Activated T-helper 1 cell treated with anti-CD3 and anti-CD28 coated beads, Interleukin-12 subunit alpha, Interleukin-12 subunit beta, Interleukin-2, Interleukin-4 antibody, amounts not matched to agents 30 ng/mL and 10 ng/mL and 1 ng/mL, durations not matched to agents 14 hours and 24 hours and 36 hours (primary cell): ENCODE data around the gene SUGCT. TPM values are rescaled to one million over a fixed set of nuclear protein-coding genes. Genes with fewer than 3 reads are reported as not detected.

ENCODE experiments used
- DNase-seq: peaks from one replicate; pipeline ENCODE4 v3.0.0; 2021; ENCODE audit warnings: low spot score
- H3K27ac Mint-ChIP-seq: one replicate; pipeline ENCODE4 v1.8.0; 2021; ENCODE audit warnings: mild to moderate bottlenecking, mixed read lengths
- H3K27me3 Mint-ChIP-seq: one replicate; pipeline ENCODE4 v1.8.0; 2022; ENCODE audit warnings: mild to moderate bottlenecking, moderate library complexity, mixed read lengths; ENCODE audit not compliant: insufficient read depth
- H3K36me3 Mint-ChIP-seq: one replicate; pipeline ENCODE4 v1.8.0; 2021; ENCODE audit warnings: low read depth, mixed read lengths
- H3K4me1 Mint-ChIP-seq: one replicate; pipeline ENCODE4 v1.8.0; 2021; ENCODE audit warnings: low read depth, mixed read lengths
- H3K4me3 Mint-ChIP-seq: one replicate; pipeline ENCODE4 v1.8.0; 2021; ENCODE audit warnings: mild to moderate bottlenecking, moderate library complexity, mixed read lengths
- H3K9me3 Mint-ChIP-seq: one replicate; pipeline ENCODE4 v1.8.0; 2021; ENCODE audit warnings: mixed read lengths
- intact Hi-C: fragments of 100-400 bp; cut with micrococcal nuclease; formaldehyde crosslinking; loops from one replicate; pipeline ENCODE4 v1.15.1; 2024
- total RNA-seq: library from RNA; stranded (reverse); gene quantifications from 2 replicates; pipeline ENCODE4 v1.2.3, GENCODE V29; 2022

Gene SUGCT
- 0.93 TPM in 1 of 2 replicates, not detected in the other for total RNA-seq

DNA sequence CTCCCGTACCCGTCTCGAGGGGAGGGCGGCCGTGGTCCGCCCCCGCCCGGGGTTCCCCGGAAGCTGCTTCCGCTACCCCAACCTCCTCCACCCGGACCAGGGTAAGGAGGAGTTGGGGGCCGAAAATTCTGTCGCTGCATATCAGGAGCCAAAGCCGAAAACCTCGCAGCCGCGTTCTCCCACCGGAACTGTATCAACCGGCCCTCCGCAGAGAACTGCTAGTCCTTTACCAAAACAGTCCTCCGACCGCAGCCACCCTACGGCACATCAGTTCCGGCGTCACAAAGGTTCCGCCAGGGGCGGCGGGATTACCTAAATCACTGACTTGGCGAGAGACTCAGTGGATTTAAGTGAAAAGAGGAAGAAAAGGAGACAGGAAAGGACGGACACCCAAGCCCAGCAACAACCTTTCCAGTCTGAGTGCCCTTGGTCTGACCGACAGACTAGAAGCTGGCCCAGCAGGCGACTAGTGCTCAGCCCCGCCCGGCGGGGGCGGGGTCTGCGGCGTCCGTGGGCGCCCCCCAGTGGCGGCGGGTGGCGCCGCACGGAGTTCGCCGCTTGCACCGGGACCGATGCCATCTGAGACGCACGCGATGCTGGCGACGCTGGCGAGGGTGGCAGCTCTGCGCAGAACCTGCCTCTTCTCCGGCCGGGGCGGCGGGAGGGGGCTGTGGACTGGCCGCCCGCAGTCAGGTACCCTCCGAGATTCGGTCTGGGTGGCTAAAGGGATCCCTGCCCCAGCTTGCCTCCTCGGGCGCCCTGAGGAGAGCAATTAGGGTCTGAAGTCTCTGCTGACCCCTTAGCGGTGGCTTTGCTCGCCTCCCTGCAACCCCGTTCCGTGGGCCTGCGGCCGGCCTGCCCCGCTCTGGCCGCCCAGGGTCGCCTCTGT lies at the start of gene SUGCT, which contains the start of gene MPLKIP:
Gene SUGCT (plus strand): TSS at position 578 of the 889 bp plus-strand sequence.
Gene MPLKIP (minus strand): TSS at position 195 of the 889 bp plus-strand sequence. CDS start 55 bp downstream, at position 140.
- Mint-ChIP-seq H3K36me3 (peaks cover 6% of the 10 kb centered on the region), H3K9me3 (no peaks in the 10 kb centered on the region), H3K27ac (peak within 1 kb of the TSS; percentile 96), H3K4me1 (peaks cover 19% of the 10 kb centered on the region), H3K27me3 (peaks cover 13% of the 10 kb centered on the region), H3K4me3 (peak within 1 kb of the TSS; percentile 91)
- intact Hi-C loops = loop anchor here (1.0 to 10.0 kb wide), 9 partner anchors 82 to 1960 kb away; partner anchors contain the start of genes RALA, STARD3NL, VPS41 and YAE1
- DNase-seq = peak; percentile 80

DNA sequence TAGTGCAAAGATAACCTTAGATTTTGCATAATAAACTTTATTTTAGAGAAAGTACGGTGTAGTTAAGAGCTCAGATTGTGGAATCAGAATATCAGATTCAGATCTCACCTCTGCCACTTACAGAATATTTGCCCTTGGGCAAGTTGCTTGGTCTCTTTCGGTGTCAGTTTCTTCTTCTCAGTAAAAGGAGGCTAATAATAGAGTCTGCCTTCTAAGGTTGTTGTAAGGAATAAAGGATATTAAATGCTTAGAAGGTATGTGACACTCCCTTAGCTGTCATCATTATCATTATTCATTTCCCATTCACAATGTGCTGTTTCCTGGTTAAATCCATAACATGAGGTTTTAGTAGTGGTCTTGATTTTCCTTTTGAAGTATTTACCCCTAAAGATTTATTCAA lies 42.6 kb upstream of the SUGCT start:
- Mint-ChIP-seq H3K27me3 (no peaks in the 10 kb centered on the region), H3K36me3 (peaks cover 29% of the 10 kb centered on the region), H3K27ac (no peak overlapping the region), H3K4me1 (no peaks in the 10 kb centered on the region), H3K9me3 (no peaks in the 10 kb centered on the region), H3K4me3 (no peak overlapping the region)
- intact Hi-C loops = no loop called here
- no peak for DNase-seq

DNA sequence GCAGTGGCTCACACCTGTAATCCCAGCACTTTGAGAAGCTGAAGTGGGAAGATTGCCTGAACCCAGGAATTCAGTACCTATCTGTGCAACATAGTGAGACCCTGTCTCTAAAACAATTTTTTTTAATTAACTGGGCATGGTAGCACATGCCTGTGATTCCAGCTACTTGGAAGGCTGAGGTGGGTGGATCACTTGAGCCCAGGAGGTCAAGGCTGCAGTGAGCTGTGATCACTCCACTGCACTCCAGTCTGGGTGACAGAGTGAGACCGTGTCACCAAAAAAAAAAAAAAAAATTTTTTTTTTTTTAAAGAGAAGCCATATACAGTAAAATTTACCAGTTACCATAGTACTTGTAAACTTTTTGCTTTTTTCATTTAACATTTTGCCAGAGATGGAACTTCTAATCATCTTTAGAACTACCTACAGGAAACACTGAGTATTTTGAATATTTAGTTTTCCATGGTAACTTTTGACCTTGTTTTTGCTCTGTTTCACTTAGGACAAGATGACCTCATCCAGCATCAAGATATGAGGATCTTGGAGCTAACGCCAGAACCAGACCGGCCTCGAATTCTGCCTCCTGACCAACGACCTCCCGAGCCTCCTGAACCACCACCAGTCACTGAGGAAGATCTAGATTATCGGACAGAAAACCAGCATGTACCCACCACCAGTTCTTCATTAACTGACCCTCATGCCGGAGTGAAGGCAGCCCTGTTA lies 41.0 kb upstream of the SUGCT start:
- no peaks in the 10 kb centered on the region for H3K4me1 Mint-ChIP-seq
- intact Hi-C loops = no loop called here
- no peaks in the 10 kb centered on the region for H3K9me3 Mint-ChIP-seq
- DNase-seq = no peak
- no peak overlapping the region for H3K4me3 Mint-ChIP-seq
- H3K27me3 Mint-ChIP-seq = no peaks in the 10 kb centered on the region
- H3K27ac Mint-ChIP-seq = no peak overlapping the region
- H3K36me3 Mint-ChIP-seq = peaks cover 33% of the 10 kb centered on the region

DNA sequence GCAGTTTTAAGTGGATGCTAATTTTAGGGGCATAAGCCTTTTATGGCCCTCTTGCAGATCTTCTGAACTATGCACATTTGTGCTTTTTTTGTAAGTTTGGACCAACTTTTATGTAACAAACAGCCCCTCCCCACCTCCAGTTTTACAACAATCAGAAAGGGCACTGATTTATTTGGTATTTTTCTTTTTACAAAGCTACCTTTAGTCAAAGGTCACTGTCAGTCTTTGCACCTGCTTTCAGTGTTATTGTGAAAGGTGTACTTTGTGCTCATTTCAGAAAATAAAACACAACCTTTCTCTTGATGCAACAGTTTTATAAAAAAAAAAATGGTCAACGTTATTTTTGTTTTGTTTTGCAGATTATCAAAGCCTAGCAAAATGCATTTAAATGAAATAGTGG lies 39.6 kb upstream of the SUGCT start:
- no peaks in the 10 kb centered on the region for H3K4me1 Mint-ChIP-seq
- no peaks in the 10 kb centered on the region for H3K27me3 Mint-ChIP-seq
- intact Hi-C loops = no loop called here
- H3K27ac Mint-ChIP-seq = no peak overlapping the region
- no peak overlapping the region for H3K4me3 Mint-ChIP-seq
- peaks cover 30% of the 10 kb centered on the region for H3K36me3 Mint-ChIP-seq
- no peaks in the 10 kb centered on the region for H3K9me3 Mint-ChIP-seq
- no peak for DNase-seq

DNA sequence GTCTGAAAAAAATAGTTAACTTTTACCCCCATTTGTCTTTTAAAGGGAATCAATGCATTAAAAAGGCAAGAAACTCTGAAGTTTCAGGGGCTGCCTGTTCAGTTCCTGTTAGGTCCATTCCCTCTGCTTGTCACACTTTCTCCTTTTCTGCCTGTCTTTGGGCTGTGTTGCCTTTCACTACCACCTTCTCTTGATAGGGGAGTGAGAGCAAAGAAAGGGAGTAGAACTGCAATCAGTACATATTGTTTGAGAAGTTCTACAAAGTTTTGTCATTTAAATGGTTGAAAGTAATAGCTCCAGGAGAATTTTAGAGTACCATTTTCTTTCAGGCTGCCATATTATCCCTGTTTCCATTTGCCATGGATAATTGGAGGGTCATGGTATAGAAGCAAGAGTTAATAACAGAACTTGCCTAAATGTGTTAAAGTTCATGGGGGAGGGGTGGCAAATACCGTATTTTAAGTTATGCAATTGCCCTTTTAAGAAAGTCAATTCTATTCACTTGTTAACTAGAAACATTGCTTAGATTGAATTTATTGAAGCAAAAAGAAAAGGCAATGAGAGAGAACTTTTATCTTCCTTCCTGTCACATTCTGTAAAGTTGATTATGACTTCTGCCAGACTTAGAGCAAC lies 39.0 kb upstream of the SUGCT start:
- intact Hi-C loops = no loop called here
- no peak overlapping the region for H3K27ac Mint-ChIP-seq
- no peak overlapping the region for H3K4me3 Mint-ChIP-seq
- H3K4me1 Mint-ChIP-seq = no peaks in the 10 kb centered on the region
- H3K27me3 Mint-ChIP-seq = no peaks in the 10 kb centered on the region
- H3K9me3 Mint-ChIP-seq = no peaks in the 10 kb centered on the region
- no peak for DNase-seq
- peaks cover 30% of the 10 kb centered on the region for H3K36me3 Mint-ChIP-seq

DNA sequence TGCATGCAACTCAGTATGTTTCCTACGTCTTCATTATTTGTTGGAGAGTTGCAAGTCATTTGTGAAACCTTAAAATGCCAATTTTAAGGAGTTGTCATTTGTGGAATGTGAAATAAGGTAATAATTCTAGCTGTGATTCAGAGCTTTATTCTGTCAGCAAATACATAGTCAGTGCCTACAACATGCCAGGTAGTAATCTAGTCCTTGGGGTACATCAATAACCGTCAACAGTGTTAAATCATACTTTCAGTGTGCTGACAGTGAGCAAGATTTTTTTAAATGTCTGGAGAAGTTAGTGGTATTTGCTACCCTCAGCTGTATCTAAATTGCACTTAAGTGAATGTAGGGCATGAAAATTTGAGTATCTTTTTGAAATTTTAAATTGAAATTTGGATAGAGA lies 37.1 kb upstream of the SUGCT start:
- Mint-ChIP-seq H3K4me3 (no peak overlapping the region), H3K9me3 (no peaks in the 10 kb centered on the region), H3K36me3 (peaks cover 22% of the 10 kb centered on the region), H3K4me1 (no peaks in the 10 kb centered on the region), H3K27ac (no peak overlapping the region), H3K27me3 (no peaks in the 10 kb centered on the region)
- DNase-seq = no peak
- intact Hi-C loops = no loop called here

DNA sequence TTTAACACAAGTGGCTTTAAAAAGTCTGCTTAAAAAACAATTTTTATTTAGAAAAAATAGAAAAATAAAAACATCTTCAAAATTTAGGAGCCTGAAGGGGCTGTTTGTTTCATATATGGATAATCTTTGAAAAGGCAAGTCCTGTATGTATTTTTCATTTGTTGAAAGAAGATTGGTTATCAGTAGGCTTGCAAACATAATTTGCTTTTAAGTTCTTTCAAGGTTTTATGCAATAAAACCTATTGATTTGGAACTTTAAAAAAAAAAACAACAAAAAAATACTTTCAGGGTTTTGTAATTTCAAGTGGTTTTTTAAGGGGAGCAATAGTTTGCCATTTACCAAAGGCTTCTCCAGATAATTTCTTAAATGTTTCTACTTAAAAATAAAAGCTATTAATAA lies 36.0 kb upstream of the SUGCT start:
- H3K27ac Mint-ChIP-seq = no peak overlapping the region
- no peak for DNase-seq
- no peaks in the 10 kb centered on the region for H3K9me3 Mint-ChIP-seq
- H3K4me3 Mint-ChIP-seq = no peak overlapping the region
- peaks cover 19% of the 10 kb centered on the region for H3K36me3 Mint-ChIP-seq
- H3K27me3 Mint-ChIP-seq = no peaks in the 10 kb centered on the region
- H3K4me1 Mint-ChIP-seq = no peaks in the 10 kb centered on the region
- intact Hi-C loops = no loop called here

DNA sequence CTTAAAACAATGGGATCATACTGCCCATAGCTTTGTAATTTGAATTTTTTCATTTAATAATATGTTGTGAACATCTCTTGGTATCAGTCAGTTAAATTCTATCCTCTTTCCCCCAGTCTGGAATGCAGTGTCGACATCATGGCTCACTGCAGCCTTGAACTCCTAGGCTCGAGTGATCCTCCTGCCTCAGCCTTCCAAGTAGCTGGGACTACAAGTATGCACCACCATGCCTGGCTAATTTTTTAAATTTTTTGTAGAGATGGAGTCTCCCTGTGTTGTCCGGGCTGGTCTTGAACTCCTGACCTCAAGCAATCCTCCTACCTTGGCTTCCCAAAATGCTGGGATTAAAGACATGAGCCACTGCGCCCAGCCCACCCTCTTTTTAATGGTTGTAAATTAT lies 35.0 kb upstream of the SUGCT start:
- Mint-ChIP-seq H3K4me3 (no peak overlapping the region), H3K9me3 (no peaks in the 10 kb centered on the region), H3K27ac (no peak overlapping the region), H3K36me3 (peaks cover 8% of the 10 kb centered on the region), H3K27me3 (no peaks in the 10 kb centered on the region), H3K4me1 (no peaks in the 10 kb centered on the region)
- DNase-seq = no peak
- intact Hi-C loops = no loop called here

DNA sequence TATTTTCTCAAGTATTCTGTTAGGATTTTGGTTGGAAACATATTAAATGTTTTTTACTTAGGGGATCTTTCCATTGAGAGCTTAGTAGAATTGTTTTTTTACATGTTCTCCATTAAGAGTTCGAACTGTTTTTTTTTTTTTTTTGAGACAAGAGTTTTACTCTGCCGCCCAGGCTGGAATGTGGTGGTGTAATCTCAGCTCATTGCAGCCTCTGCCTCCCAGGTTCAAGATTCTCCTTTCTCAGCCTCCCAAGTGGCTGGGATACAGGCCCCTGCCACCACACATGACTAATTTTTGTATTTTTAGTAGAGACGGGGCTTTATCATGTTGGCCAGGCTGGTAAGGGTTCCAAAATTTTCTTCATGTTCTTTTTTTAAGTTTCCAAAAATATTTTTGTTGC lies 33.6 kb upstream of the SUGCT start:
- intact Hi-C loops = no loop called here
- Mint-ChIP-seq H3K36me3 (peaks cover 6% of the 10 kb centered on the region), H3K4me1 (no peaks in the 10 kb centered on the region), H3K9me3 (no peaks in the 10 kb centered on the region), H3K27me3 (no peaks in the 10 kb centered on the region), H3K4me3 (no peak overlapping the region), H3K27ac (no peak overlapping the region)
- DNase-seq = no peak

DNA sequence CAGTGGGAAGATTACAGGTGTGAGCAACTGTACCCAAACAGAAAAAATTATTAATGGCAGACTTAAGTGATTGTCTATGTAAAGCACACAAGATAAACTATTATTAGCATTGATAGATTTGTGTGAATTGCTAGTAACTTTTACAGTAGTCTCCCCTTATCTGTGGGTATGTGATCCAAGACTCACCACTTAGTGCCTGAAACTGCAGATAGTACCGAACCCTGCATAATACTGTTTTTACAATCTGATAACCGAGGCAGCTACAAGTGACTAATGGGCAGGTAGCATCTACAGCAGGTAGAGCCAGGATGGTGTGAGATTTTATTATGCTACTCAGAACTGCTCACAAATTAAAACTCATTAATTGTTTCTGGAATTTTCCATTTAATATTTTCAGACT lies 31.9 kb upstream of the SUGCT start:
- DNase-seq = no peak
- Mint-ChIP-seq H3K27ac (no peak overlapping the region), H3K36me3 (peaks cover under 1% of the 10 kb centered on the region), H3K9me3 (no peaks in the 10 kb centered on the region), H3K27me3 (no peaks in the 10 kb centered on the region), H3K4me1 (no peaks in the 10 kb centered on the region), H3K4me3 (no peak overlapping the region)
- intact Hi-C loops = no loop called here

DNA sequence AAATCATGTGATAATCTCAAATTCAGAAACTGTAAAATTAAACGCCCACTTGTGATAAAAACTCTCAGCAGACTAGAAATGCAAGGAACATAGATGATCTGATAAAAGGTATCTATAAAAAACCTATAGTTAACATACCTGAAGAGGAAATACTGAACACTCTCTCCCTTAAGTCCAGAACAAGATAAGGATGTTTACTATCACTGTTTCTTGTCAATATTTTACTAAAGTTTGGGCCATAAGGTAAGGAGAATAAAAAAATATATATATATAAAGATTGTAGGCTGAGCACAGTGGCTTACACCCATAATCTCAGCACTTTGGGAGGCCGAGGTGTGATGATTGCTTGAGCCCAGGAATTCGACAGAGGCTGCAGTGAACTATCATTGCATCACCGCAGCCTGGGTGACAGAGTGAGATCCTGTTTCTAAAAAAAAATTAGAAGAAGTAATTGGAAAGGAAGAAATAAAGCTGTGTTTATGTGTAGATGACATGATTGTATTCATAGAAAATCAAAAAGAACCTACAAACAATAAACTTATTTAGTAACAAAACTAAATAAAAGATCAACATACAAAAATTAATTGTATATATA lies 28.8 kb upstream of the SUGCT start:
- H3K9me3 Mint-ChIP-seq = no peaks in the 10 kb centered on the region
- H3K27ac Mint-ChIP-seq = no peak overlapping the region
- no peaks in the 10 kb centered on the region for H3K36me3 Mint-ChIP-seq
- DNase-seq = no peak
- H3K27me3 Mint-ChIP-seq = no peaks in the 10 kb centered on the region
- no peak overlapping the region for H3K4me3 Mint-ChIP-seq
- H3K4me1 Mint-ChIP-seq = no peaks in the 10 kb centered on the region
- intact Hi-C loops = no loop called here

DNA sequence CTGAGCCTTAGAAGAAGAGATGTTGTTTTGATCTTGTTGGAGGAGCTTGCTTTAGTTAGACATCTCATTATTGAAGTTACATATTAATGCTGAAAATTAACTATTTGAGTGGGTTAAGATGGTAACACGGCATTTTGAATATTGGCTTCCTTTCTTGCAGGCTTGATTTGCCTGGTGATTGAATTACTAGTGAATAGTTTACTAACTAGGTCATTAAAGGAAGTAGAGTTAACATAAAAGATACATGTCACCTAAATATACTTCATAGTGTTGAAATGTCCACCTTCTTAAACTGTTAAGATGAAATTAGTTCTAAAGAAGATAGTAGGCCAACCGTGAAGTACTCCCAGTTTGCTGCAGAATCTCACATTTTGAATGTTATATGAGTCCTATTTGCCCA lies 18.9 kb upstream of the SUGCT start:
- intact Hi-C loops = no loop called here
- Mint-ChIP-seq H3K27ac (no peak overlapping the region), H3K36me3 (no peaks in the 10 kb centered on the region), H3K4me1 (no peaks in the 10 kb centered on the region), H3K4me3 (no peak overlapping the region), H3K27me3 (no peaks in the 10 kb centered on the region), H3K9me3 (no peaks in the 10 kb centered on the region)
- no peak for DNase-seq
